WI38 (cell line): Measurements from ENCODE around the gene TSHZ3.

Experiments used
- H3K4me3 ChIP-seq: 2 replicates; pipeline ENCODE4 v1.5.1; 2011; ENCODE audit warnings: low read depth, mild to moderate bottlenecking, control low read depth, low read length
- CTCF ChIP-seq: IDR thresholded peaks from 2 replicates; pipeline ENCODE4 v1.5.1; 2012; ENCODE audit warnings: low read depth, mild to moderate bottlenecking, control low read depth, low read length

Gene TSHZ3

GRCh38 chr19:31283701-31284100 is 65.5 kb downstream of the TSHZ3 start:
- TF ChIP-seq CTCF: no peak
- H3K4me3 ChIP-seq: no peak overlapping the region

GRCh38 chr19:31282346-31282745 is 66.9 kb downstream of the TSHZ3 start:
- TF ChIP-seq CTCF: no peak
- no peak overlapping the region for H3K4me3 ChIP-seq

- no peak for TF ChIP-seq CTCF
- no peak overlapping the region for H3K4me3 ChIP-seq
Measured at GRCh38 chr19:31280287-31281006, 68.8 kb downstream of the TSHZ3 start.

GRCh38 chr19:31279436-31279765 is 69.8 kb downstream of the TSHZ3 start:
- no peak for TF ChIP-seq CTCF
- no peak overlapping the region for H3K4me3 ChIP-seq

- no peak for TF ChIP-seq CTCF
- no peak overlapping the region for H3K4me3 ChIP-seq
Measured at GRCh38 chr19:31278555-31279435, 70.4 kb downstream of the TSHZ3 start.

GRCh38 chr19:31277516-31277915 is 71.7 kb downstream of the TSHZ3 start:
- no peak for TF ChIP-seq CTCF
- no peak overlapping the region for H3K4me3 ChIP-seq

GRCh38 chr19:31276831-31277230 is 72.4 kb downstream of the TSHZ3 start:
- no peak overlapping the region for H3K4me3 ChIP-seq
- no peak for TF ChIP-seq CTCF
